ENCODE data around the gene KIF5C.

The KIF5C gene

GRCh38 chr2:149033716-149034115, 158.7 kb downstream of the KIF5C start:
- no peak for TF ChIP-seq ZC3H10 (CRISPR knock-in tag; IDR thresholded peaks at IDR 0.05)
- TF ChIP-seq ZNF8 (CRISPR knock-in tag; IDR thresholded peaks at IDR 0.05): no peak
- TF ChIP-seq CSRNP3 (CRISPR knock-in tag; IDR thresholded peaks at IDR 0.05): no peak
- no peak for TF ChIP-seq TSHZ2 (CRISPR knock-in tag; IDR thresholded peaks at IDR 0.05)
- no peak for TF ChIP-seq ZFP3 (CRISPR knock-in tag; IDR thresholded peaks at IDR 0.05)
- no peak for ATAC-seq

GRCh38 chr2:149034406-149034805, 159.4 kb downstream of the KIF5C start:
- ATAC-seq: no peak
- no peak for TF ChIP-seq TCF4 (CRISPR knock-in tag; IDR thresholded peaks at IDR 0.05; ENCODE audit: borderline replicate concordance)
- no peak for TF ChIP-seq ESRRG (CRISPR knock-in tag; IDR thresholded peaks at IDR 0.05)
- no peak for TF ChIP-seq CSDC2 (CRISPR knock-in tag; IDR thresholded peaks at IDR 0.05)
- TF ChIP-seq TSHZ2 (CRISPR knock-in tag; IDR thresholded peaks at IDR 0.05): no peak
- no peak for TF ChIP-seq ZC3H10 (CRISPR knock-in tag; IDR thresholded peaks at IDR 0.05)
- TF ChIP-seq CSRNP3 (CRISPR knock-in tag; IDR thresholded peaks at IDR 0.05): no peak
- TF ChIP-seq RARB (CRISPR knock-in tag; IDR thresholded peaks at IDR 0.05): no peak
- no peak for TF ChIP-seq ZFP3 (CRISPR knock-in tag; IDR thresholded peaks at IDR 0.05)
- TF ChIP-seq ZNF8 (CRISPR knock-in tag; IDR thresholded peaks at IDR 0.05): no peak
- no peak for TF ChIP-seq ZNF565 (CRISPR knock-in tag; conservative IDR thresholded peaks at IDR 0.05; ENCODE audit: low read depth)
- no peak for TF ChIP-seq BACH2 (CRISPR knock-in tag; IDR thresholded peaks at IDR 0.05; ENCODE audit: borderline replicate concordance)
- TF ChIP-seq GLIS3 (CRISPR knock-in tag; IDR thresholded peaks at IDR 0.05): no peak

GRCh38 chr2:149036507-149037293, 161.7 kb downstream of the KIF5C start:
- ATAC-seq: no peak
- TF ChIP-seq ISL1 (CRISPR knock-in tag; IDR thresholded peaks at IDR 0.05): no peak
- TF ChIP-seq POU6F1 (CRISPR knock-in tag; IDR thresholded peaks at IDR 0.05; ENCODE audit: borderline replicate concordance, low read depth): no peak

GRCh38 chr2:149037851-149038250, 162.8 kb downstream of the KIF5C start:
- TF ChIP-seq CSRNP3 (CRISPR knock-in tag; IDR thresholded peaks at IDR 0.05): no peak
- no peak for TF ChIP-seq BACH2 (CRISPR knock-in tag; IDR thresholded peaks at IDR 0.05; ENCODE audit: borderline replicate concordance)
- no peak for TF ChIP-seq ZNF70 (CRISPR knock-in tag; IDR thresholded peaks at IDR 0.05)
- no peak for TF ChIP-seq ISL1 (CRISPR knock-in tag; IDR thresholded peaks at IDR 0.05)
- TF ChIP-seq SNAI2 (CRISPR knock-in tag; IDR thresholded peaks at IDR 0.05): no peak
- TF ChIP-seq OSR1 (CRISPR knock-in tag; IDR thresholded peaks at IDR 0.05): no peak
- TF ChIP-seq CSDC2 (CRISPR knock-in tag; IDR thresholded peaks at IDR 0.05): no peak
- no peak for TF ChIP-seq ARNTL (CRISPR knock-in tag; IDR thresholded peaks at IDR 0.05; ENCODE audit: borderline replicate concordance, low read depth)
- TF ChIP-seq POU6F1 (CRISPR knock-in tag; IDR thresholded peaks at IDR 0.05; ENCODE audit: borderline replicate concordance, low read depth): no peak
- no peak for TF ChIP-seq PPARA (CRISPR knock-in tag; IDR thresholded peaks at IDR 0.05; ENCODE audit: borderline replicate concordance)
- TF ChIP-seq ZNF8 (CRISPR knock-in tag; IDR thresholded peaks at IDR 0.05): no peak
- TF ChIP-seq ZFP30 (CRISPR knock-in tag; IDR thresholded peaks at IDR 0.05): no peak
- TF ChIP-seq RARB (CRISPR knock-in tag; IDR thresholded peaks at IDR 0.05): no peak
- no peak for TF ChIP-seq TCF4 (CRISPR knock-in tag; IDR thresholded peaks at IDR 0.05; ENCODE audit: borderline replicate concordance)
- ATAC-seq: peak; percentile 58

Measured in SK-N-SH treated with all-trans-retinoic acid at 6 μM for 48 hours (cell line).